ENCODE data around the gene BAIAP2.

The BAIAP2 gene

GRCh38 chr17:81083125-81083765 lies 48.3 kb downstream of the BAIAP2 start:
- in situ Hi-C loops (cut with HindIII; ENCODE audit: low sequenced_read_pairs) = no loop called here

- in situ Hi-C loops (cut with HindIII; ENCODE audit: low sequenced_read_pairs) = loop anchor here (5.0 kb wide), 1 partner anchor 73 kb away; no protein-coding TSS in a partner anchor
Observed at GRCh38 chr17:81084680-81085419, 49.9 kb downstream of the BAIAP2 start.

GRCh38 chr17:81085420-81085911 lies 50.5 kb downstream of the BAIAP2 start:
- in situ Hi-C loops (cut with HindIII; ENCODE audit: low sequenced_read_pairs) = loop anchor here (5.0 kb wide), 1 partner anchor 73 kb away; no protein-coding TSS in a partner anchor

- in situ Hi-C loops (cut with HindIII; ENCODE audit: low sequenced_read_pairs) = loop anchor here (5.0 kb wide), 1 partner anchor 75 kb away; no protein-coding TSS in a partner anchor
Observed at GRCh38 chr17:81086789-81087551, 52.0 kb downstream of the BAIAP2 start.

GRCh38 chr17:81090361-81091136 lies 55.6 kb downstream of the BAIAP2 start:
- in situ Hi-C loops (cut with HindIII; ENCODE audit: low sequenced_read_pairs) = no loop called here

- in situ Hi-C loops (cut with HindIII; ENCODE audit: low sequenced_read_pairs) = no loop called here
Observed at GRCh38 chr17:81091154-81091553, 56.2 kb downstream of the BAIAP2 start.

- in situ Hi-C loops (cut with HindIII; ENCODE audit: low sequenced_read_pairs) = no loop called here
Observed at GRCh38 chr17:81091774-81092517, 57.0 kb downstream of the BAIAP2 start.

GRCh38 chr17:81092518-81093095 lies 57.7 kb downstream of the BAIAP2 start:
- in situ Hi-C loops (cut with HindIII; ENCODE audit: low sequenced_read_pairs) = no loop called here

GRCh38 chr17:81093619-81094508 lies 58.9 kb downstream of the BAIAP2 start:
- in situ Hi-C loops (cut with HindIII; ENCODE audit: low sequenced_read_pairs) = no loop called here

- in situ Hi-C loops (cut with HindIII; ENCODE audit: low sequenced_read_pairs) = no loop called here
Observed at GRCh38 chr17:81094509-81095382, 59.8 kb downstream of the BAIAP2 start.

- in situ Hi-C loops (cut with HindIII; ENCODE audit: low sequenced_read_pairs) = no loop called here
Observed at GRCh38 chr17:81095383-81095762, 60.4 kb downstream of the BAIAP2 start.

- in situ Hi-C loops (cut with HindIII; ENCODE audit: low sequenced_read_pairs) = no loop called here
Observed at GRCh38 chr17:81096741-81097133, 61.8 kb downstream of the BAIAP2 start.

GRCh38 chr17:81097134-81097942 lies 62.4 kb downstream of the BAIAP2 start:
- in situ Hi-C loops (cut with HindIII; ENCODE audit: low sequenced_read_pairs) = no loop called here

- in situ Hi-C loops (cut with HindIII; ENCODE audit: low sequenced_read_pairs) = no loop called here
Observed at GRCh38 chr17:81097943-81098308, 63.0 kb downstream of the BAIAP2 start.

- in situ Hi-C loops (cut with HindIII; ENCODE audit: low sequenced_read_pairs) = loop anchor here (25.0 kb wide), 1 partner anchor 663 kb away; no protein-coding TSS in a partner anchor
Observed at GRCh38 chr17:81099888-81100287, 64.9 kb downstream of the BAIAP2 start.

GRCh38 chr17:81100668-81101067 lies 65.7 kb downstream of the BAIAP2 start:
- in situ Hi-C loops (cut with HindIII; ENCODE audit: low sequenced_read_pairs) = loop anchor here (25.0 kb wide), 1 partner anchor 663 kb away; no protein-coding TSS in a partner anchor

Data from endothelial cell of hepatic sinusoid (primary cell).